HepG2 (cell line): ENCODE measurements around the gene FBXO10. TPM values are rescaled to one million over a fixed set of nuclear protein-coding genes. Genes with fewer than 3 reads are reported as not detected.
A peak's percentile ranks its signal among the peaks of the same experiment; 100 is the strongest.

Experiments
- CBX1 ChIP-seq: IDR thresholded peaks from one replicate; pipeline ENCODE4 v1.6.1; 2016; ENCODE audit warnings: antibody characterized with exemption, low read depth
- CEBPG ChIP-seq: IDR thresholded peaks from 2 replicates; pipeline ENCODE4 v1.6.1; 2016
- CHD2 ChIP-seq: IDR thresholded peaks from 2 replicates; pipeline ENCODE4 v1.6.1; 2011; ENCODE audit warnings: low read depth, low read length, improper control_type of control experiment
- FOXA1 ChIP-seq, 2 experiments: fragments of 450-650 bp in 1 of 2; sonication (generic) in 1 of 2; formaldehyde crosslinking in 1 of 2; IDR thresholded peaks; 2 replicates each; pipeline versions ENCODE4 v1.4.0 to v1.6.1; 2016 to 2020; ENCODE audit warnings: missing genetic modification reagents in 1 of 2
- GATAD2A ChIP-seq: IDR thresholded peaks from 2 replicates; pipeline ENCODE4 v1.6.1; 2016
- HCFC1 ChIP-seq: fragments of 150-350 bp; IDR thresholded peaks from 2 replicates; pipeline ENCODE4 v1.6.1; 2014; ENCODE audit warnings: low read depth, low read length
- HINFP ChIP-seq: sonication (generic); formaldehyde crosslinking; IDR thresholded peaks from 2 replicates; pipeline ENCODE4 v1.4.0; 2020; ENCODE audit warnings: low read depth, mild to moderate bottlenecking, missing genetic modification reagents
- PBX3 ChIP-seq: sonication (generic); formaldehyde crosslinking; IDR thresholded peaks from 2 replicates; pipeline ENCODE4 v1.8.1; 2023; ENCODE audit warnings: missing genetic modification reagents, inconsistent platforms, borderline replicate concordance
- POGK ChIP-seq: sonication (generic); formaldehyde crosslinking; conservative IDR thresholded peaks from 2 replicates; pipeline ENCODE4 v1.8.0; 2022; ENCODE audit warnings: mild to moderate bottlenecking, moderate library complexity, missing genetic modification reagents
- ZBTB37 ChIP-seq: sonication (generic); formaldehyde crosslinking; IDR thresholded peaks from 2 replicates; pipeline ENCODE4 v1.4.0; 2020; ENCODE audit warnings: mild to moderate bottlenecking, missing genetic modification reagents
- ZNF20 ChIP-seq: sonication (generic); formaldehyde crosslinking; IDR thresholded peaks from 2 replicates; pipeline ENCODE4 v1.4.0; 2020; ENCODE audit warnings: mild to moderate bottlenecking, moderate library complexity, missing genetic modification reagents
- ZNF205 ChIP-seq: IDR thresholded peaks from 2 replicates; pipeline ENCODE4 v1.6.1; 2018; ENCODE audit warnings: missing biosample characterization, missing genetic modification reagents
- ZNF30 ChIP-seq: sonication (generic); formaldehyde crosslinking; IDR thresholded peaks from 2 replicates; pipeline ENCODE4 v1.5.0; 2020; ENCODE audit warnings: mild to moderate bottlenecking, missing genetic modification reagents
- ZNF382 ChIP-seq: sonication (generic); formaldehyde crosslinking; IDR thresholded peaks from 2 replicates; pipeline ENCODE4 v1.5.0; 2020; ENCODE audit warnings: missing genetic modification reagents, mild to moderate bottlenecking, borderline replicate concordance
- ZNF484 ChIP-seq: sonication (generic); formaldehyde crosslinking; IDR thresholded peaks from 2 replicates; pipeline ENCODE4 v1.5.1; 2020; ENCODE audit warnings: mild to moderate bottlenecking, low read depth, missing genetic modification reagents, borderline replicate concordance
- ZNF646 ChIP-seq: sonication (generic); formaldehyde crosslinking; IDR thresholded peaks from 2 replicates; pipeline ENCODE4 v1.9.0; 2021; ENCODE audit warnings: mild to moderate bottlenecking, missing genetic modification reagents
- polyA plus RNA-seq, 8 experiments: library from polyadenylated mRNA; depleted of rRNA in 3 of 8; stranded (reverse) in 7 of 8; unstranded in 1 of 8; fragments of >200 nt; fragmentation: Illumina TruSeq in 4 of 8; extraction: Trizol in 4 of 8; gene quantifications; 2 replicates each; pipeline versions ENCODE4 v1.2.1 to v1.2.3, GENCODE V29; 2011 to 2016; ENCODE audit warnings: low read depth in 4 of 8, missing spikeins in 1 of 8, mixed read lengths in 1 of 8; ENCODE audit not compliant: insufficient read depth in 1 of 8
- total RNA-seq, 5 experiments: library from RNA; depleted of rRNA; stranded (reverse); fragments of >200 nt; fragmentation: Illumina TruSeq; extraction: Trizol; gene quantifications; 2 replicates each; pipeline ENCODE4 v1.2.3, GENCODE V29; 2016; ENCODE audit warnings: low read depth in 1 of 5

Gene FBXO10
- total and polyA plus RNA-seq, 2 of the 13 experiments (the other 11 are each of a cell fraction or from before 2014, with no cell fraction given), result 3.1 to 5.1 TPM

- TF ChIP-seq ZBTB37 (peak; percentile 67; the same call in 1 of the 2 replicates), PBX3 (CRISPR knock-in tag) (no peak), GATAD2A (CRISPR knock-in tag) (peak; percentile 80), POGK (CRISPR knock-in tag) (peak; percentile 88), ZNF205 (peak; percentile 74), CBX1 (peak; percentile 75), CEBPG (CRISPR knock-in tag) (peak; percentile 93), HINFP (no peak), ZNF646 (0 out of 2 replicates have a peak, but pooled peaks have one; percentile 52), FOXA1 (IDR thresholded peaks at IDR 0.05) (no peak), FOXA1 (CRISPR knock-in tag; IDR thresholded peaks at IDR 0.05) (peak; percentile 51; the same call in 1 of the 2 replicates), HCFC1 (peak; percentile 55), CHD2 (no peak), ZNF484 (CRISPR knock-in tag) (no peak), ZNF30 (CRISPR knock-in tag) (peak; percentile 64; the same call in 1 of the 2 replicates), ZNF20 (CRISPR knock-in tag) (no peak), ZNF382 (CRISPR knock-in tag) (no peak)
These were observed 16.1 kb upstream of the FBXO10 start, which contains the start of gene TOMM5 (continued) for GRCh38 chr9:37592108-37592951.
